ENCODE results near the gene TTBK2.

Gene TTBK2

DNA sequence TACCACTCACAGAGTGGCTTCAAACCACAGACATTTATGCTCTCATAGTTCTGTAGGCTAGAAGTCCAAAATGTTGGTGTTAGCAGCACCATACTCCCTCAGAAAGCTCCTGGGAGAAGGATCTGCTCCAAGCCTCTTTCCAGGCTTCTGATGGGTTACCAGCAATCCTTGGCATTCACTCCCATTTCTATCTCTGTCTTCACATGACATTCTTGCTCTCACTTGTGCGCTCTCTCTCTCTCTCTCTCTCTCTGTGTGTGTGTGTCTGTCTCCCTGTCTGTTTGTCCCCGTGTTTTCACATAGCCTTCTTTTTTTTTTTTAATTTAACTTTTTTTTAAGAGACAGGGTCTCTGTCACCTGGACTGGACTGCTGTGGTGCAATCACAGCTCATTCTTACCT, 209.9 kb downstream of the TTBK2 start:
- Histone ChIP-seq H3K36me3 (ENCODE audit: control insufficient read depth, insufficient read depth, low read length) (no peaks in the 10 kb centered on the region; the same call in 1 of the 2 replicates), H3K27me3 (replicated peaks; ENCODE audit: control insufficient read depth, insufficient read depth, low read length) (no peaks in the 10 kb centered on the region), H3K4me3 (replicated peaks; ENCODE audit: low read depth, low read length) (no peak overlapping the region)
- DNase-seq (ENCODE audit: extremely low read depth, insufficient read length): no peak
- TF ChIP-seq, protein P1, sequence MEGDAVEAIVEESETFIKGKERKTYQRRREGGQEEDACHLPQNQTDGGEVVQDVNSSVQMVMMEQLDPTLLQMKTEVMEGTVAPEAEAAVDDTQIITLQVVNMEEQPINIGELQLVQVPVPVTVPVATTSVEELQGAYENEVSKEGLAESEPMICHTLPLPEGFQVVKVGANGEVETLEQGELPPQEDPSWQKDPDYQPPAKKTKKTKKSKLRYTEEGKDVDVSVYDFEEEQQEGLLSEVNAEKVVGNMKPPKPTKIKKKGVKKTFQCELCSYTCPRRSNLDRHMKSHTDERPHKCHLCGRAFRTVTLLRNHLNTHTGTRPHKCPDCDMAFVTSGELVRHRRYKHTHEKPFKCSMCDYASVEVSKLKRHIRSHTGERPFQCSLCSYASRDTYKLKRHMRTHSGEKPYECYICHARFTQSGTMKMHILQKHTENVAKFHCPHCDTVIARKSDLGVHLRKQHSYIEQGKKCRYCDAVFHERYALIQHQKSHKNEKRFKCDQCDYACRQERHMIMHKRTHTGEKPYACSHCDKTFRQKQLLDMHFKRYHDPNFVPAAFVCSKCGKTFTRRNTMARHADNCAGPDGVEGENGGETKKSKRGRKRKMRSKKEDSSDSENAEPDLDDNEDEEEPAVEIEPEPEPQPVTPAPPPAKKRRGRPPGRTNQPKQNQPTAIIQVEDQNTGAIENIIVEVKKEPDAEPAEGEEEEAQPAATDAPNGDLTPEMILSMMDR (IDR thresholded peaks at IDR 0.05; ENCODE audit: insufficient read depth, low read length, poor library complexity, severe bottlenecking): no peak

DNA sequence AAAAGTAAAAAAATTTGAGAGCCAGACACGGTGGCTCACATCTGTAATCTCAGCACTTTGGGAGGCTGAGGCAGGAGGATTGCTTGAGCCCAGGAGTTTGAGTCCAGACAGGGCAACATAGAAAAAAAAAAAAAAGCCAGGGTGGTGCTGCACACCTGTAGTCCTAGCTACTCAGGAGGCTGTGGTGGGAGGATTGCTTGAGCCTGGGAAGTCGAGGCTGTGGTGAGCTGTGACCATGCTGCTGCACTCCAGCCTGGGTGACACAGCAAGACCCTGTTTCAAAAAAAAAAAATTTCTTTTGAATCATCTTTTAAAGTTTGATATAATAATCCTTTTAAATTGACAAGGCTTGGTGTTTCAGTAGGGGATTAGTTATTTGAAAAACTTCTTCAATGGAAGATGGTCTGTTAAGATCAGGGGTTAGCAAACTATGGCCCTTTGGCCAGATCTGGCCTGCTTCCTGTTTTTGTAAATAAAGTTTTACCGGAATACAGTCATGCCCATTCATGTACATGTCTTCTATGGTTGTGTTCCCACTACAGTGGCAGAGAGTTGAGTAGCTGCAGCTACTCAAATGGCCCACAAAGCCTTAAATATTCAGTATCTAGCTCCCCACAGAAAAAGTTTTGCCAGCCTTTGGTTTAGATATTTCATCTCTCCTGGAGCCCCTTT, 212.6 kb downstream of the TTBK2 start:
- no peak overlapping the region for H3K4me3 ChIP-seq (replicated peaks; ENCODE audit: low read depth, low read length)
- H3K27me3 ChIP-seq (replicated peaks; ENCODE audit: control insufficient read depth, insufficient read depth, low read length): no peaks in the 10 kb centered on the region
- no peak for DNase-seq (ENCODE audit: extremely low read depth, insufficient read length)
- TF ChIP-seq, protein P1 (IDR thresholded peaks at IDR 0.05; ENCODE audit: insufficient read depth, low read length, poor library complexity, severe bottlenecking): no peak
- H3K36me3 ChIP-seq (ENCODE audit: control insufficient read depth, insufficient read depth, low read length): no peaks in the 10 kb centered on the region; the same call in 1 of the 2 replicates

DNA sequence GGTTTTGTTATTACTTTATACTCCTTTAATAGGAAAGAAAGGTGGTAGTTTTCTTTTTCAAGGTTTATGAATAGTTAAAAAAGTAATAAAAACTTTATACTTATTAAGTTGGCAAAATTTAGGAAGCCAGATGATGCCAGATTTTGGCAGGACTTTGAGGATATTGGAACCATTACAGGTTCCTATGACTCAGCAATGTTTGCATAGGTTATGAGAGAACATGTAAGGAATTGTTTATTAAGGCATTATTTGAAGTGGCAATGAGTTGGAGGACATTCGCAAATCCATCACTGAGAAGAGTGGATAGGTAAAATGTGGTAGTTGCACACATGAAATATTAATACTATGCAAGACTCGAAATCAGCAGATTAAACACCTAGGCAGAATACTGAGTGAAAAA, 213.5 kb downstream of the TTBK2 start:
- Histone ChIP-seq H3K4me3 (replicated peaks; ENCODE audit: low read depth, low read length) (no peak overlapping the region), H3K27me3 (replicated peaks; ENCODE audit: control insufficient read depth, insufficient read depth, low read length) (no peaks in the 10 kb centered on the region), H3K36me3 (ENCODE audit: control insufficient read depth, insufficient read depth, low read length) (no peaks in the 10 kb centered on the region; the same call in 1 of the 2 replicates)
- TF ChIP-seq, protein P1 (IDR thresholded peaks at IDR 0.05; ENCODE audit: insufficient read depth, low read length, poor library complexity, severe bottlenecking): no peak
- DNase-seq (ENCODE audit: extremely low read depth, insufficient read length): no peak

DNA sequence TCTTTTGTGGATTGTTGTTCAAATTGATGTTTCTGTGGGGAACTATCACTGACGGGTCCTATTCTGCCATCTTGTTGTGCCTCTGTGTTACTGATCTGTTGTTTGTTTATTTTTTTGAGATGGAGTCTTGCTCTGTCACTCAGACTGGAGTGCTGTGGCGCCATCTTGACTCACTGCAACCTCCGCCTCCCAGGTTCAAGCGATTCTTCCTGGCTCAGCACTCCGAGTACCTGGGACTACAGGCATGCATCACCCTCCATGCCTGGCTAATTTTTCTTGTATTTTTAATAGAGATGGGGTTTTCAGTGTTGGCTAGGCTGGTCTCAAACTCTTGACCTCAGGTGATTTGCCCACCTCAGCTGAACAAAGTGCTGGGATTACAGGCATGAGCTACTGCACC, 215.2 kb downstream of the TTBK2 start:
- no peak for DNase-seq (ENCODE audit: extremely low read depth, insufficient read length)
- H3K36me3 ChIP-seq (ENCODE audit: control insufficient read depth, insufficient read depth, low read length): no peaks in the 10 kb centered on the region; the same call in 1 of the 2 replicates
- no peaks in the 10 kb centered on the region for H3K27me3 ChIP-seq (replicated peaks; ENCODE audit: control insufficient read depth, insufficient read depth, low read length)
- TF ChIP-seq, protein P1 (IDR thresholded peaks at IDR 0.05; ENCODE audit: insufficient read depth, low read length, poor library complexity, severe bottlenecking): no peak
- no peak overlapping the region for H3K4me3 ChIP-seq (replicated peaks; ENCODE audit: low read depth, low read length)

DNA sequence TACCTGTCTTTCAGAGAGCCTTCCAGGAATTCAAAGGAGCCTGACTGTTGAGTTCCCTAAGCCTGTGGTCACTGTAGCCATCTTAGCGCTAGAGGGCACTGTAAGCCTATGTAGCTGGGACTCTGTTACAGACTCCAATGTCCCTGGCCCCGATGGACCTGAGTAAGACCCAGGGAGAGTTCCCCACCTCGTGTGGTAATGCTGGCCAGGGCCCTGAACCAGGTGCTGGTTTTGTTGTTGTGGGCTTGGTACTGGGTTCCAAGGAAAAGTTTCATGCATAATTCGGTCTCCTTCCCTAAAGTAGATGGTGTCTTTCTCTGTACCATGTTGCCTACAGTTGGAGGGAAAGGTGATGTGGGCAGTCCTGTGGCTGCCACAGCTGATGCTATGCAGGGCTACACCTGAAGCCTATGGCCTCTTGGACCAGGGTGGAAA, 216.1 kb downstream of the TTBK2 start:
- TF ChIP-seq, protein P1 (IDR thresholded peaks at IDR 0.05; ENCODE audit: insufficient read depth, low read length, poor library complexity, severe bottlenecking): peak; percentile 88
- H3K27me3 ChIP-seq (replicated peaks; ENCODE audit: control insufficient read depth, insufficient read depth, low read length): no peaks in the 10 kb centered on the region
- H3K4me3 ChIP-seq (replicated peaks; ENCODE audit: low read depth, low read length): no peak overlapping the region
- peak; percentile 21 for DNase-seq (ENCODE audit: extremely low read depth, insufficient read length)
- no peaks in the 10 kb centered on the region; the same call in none of the 2 replicates for H3K36me3 ChIP-seq (ENCODE audit: control insufficient read depth, insufficient read depth, low read length)
